GM06990 (cell line): ENCODE data around the gene TPMT.

Source experiments
- DNase-seq: peaks from one replicate; pipeline ENCODE4 v3.0.0-alpha.2; 2011; ENCODE audit not compliant: insufficient read length; ENCODE audit errors: extremely low read depth
- H3K27me3 ChIP-seq: replicated peaks from 2 replicates; pipeline ENCODE4 v1.6.0; 2011; ENCODE audit warnings: low read length; ENCODE audit not compliant: control insufficient read depth, insufficient read depth
- H3K36me3 ChIP-seq: 2 replicates; pipeline ENCODE4 v1.5.1; 2011; ENCODE audit warnings: low read length; ENCODE audit not compliant: control insufficient read depth, insufficient read depth
- H3K4me3 ChIP-seq: replicated peaks from 2 replicates; pipeline ENCODE4 v1.5.1; 2011; ENCODE audit warnings: low read depth, mild to moderate bottlenecking, control low read depth, low read length
- CTCF ChIP-seq: IDR thresholded peaks from 2 replicates; pipeline ENCODE4 v1.5.1; 2011; ENCODE audit warnings: low read length, control low read depth, mild to moderate bottlenecking, inconsistent platforms; ENCODE audit not compliant: insufficient read depth, poor library complexity, severe bottlenecking

Gene TPMT

DNA sequence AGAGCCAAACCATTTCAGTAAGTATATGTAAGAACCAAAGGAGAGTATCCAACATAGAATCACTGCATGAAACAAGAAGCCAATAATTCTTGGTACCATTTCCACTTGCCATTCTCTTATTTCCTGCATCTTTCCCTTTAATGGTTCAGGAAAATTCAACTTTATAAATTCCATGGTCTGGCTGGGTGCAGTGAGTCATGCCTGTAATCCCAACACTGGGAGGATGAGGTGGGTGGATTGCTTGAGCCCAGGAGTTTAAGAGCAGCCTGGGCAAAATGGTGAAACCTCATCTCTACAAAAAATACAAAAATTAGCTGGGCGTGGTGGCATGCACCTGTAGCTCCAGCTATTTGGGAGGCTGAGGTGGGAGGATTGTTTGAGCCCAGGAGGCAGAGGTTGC, 53.6 kb downstream of the TPMT start:
- Histone ChIP-seq H3K27me3 (no peaks in the 10 kb centered on the region), H3K4me3 (no peak overlapping the region), H3K36me3 (no peaks in the 10 kb centered on the region)
- no peak for DNase-seq
- no peak for TF ChIP-seq CTCF

DNA sequence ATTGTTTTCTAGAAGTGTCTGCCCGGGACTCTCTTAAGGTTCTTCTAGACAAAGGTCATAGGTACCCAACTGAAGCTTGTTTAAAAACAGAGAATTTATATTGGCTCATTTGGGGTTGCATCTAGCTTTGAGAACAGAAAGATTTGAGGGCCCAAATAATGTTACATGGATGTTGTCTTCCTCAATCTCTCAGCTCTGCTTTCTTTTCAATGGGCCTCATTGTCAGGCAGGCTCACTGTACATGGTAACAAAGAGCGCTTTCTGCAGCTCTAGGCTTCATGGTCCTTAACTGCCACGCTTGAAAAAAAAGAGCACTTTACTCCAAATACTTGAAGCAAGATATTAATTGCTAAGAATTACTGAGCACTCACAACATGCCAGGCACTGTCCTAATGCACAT, 54.6 kb downstream of the TPMT start:
- TF ChIP-seq CTCF = no peak
- no peaks in the 10 kb centered on the region for H3K27me3 ChIP-seq
- no peak overlapping the region for H3K4me3 ChIP-seq
- DNase-seq = no peak
- H3K36me3 ChIP-seq = no peaks in the 10 kb centered on the region

DNA sequence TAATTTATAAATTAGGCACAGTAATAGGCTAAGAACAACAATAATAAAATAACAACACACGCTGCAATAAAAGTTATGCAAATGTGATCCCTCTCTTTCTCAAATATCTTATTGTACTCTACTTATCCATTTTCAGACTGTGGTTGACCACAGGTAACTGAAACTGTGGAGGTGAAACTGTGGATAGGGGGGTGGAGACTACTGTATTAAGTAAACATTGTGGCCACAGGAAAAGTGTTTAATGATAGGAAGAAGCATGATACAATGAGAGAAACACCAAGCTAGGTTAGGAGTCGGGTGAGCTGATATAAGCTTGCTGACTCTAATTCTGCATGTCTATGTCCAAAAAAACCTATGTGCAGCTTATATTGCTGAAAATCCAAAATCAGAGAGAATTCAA, 55.4 kb downstream of the TPMT start:
- Histone ChIP-seq H3K27me3 (no peaks in the 10 kb centered on the region), H3K36me3 (no peaks in the 10 kb centered on the region), H3K4me3 (no peak overlapping the region)
- DNase-seq = no peak
- TF ChIP-seq CTCF = no peak

DNA sequence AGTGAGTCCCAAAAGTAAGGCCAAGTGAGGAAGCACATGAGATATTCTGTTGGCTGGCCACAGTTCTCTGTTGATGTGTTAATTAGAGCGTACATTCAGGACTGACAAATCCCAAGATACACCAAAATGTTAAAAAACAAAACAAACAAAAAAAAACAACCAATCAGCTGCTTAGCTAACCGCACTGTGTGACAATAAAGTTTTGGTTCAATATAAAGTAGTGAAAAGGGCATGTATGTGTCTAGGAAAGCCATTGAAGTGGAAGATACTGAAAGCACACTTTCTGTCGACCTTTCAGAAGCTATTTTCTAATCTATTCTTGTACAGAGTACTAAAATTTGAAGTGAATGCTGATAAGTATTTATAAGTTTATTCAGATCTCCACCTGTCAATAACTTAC, 58.5 kb downstream of the TPMT start:
- H3K27me3 ChIP-seq = no peaks in the 10 kb centered on the region; the same call in 1 of the 2 replicates
- no peak overlapping the region for H3K4me3 ChIP-seq
- DNase-seq = no peak
- no peak for TF ChIP-seq CTCF
- no peaks in the 10 kb centered on the region for H3K36me3 ChIP-seq

- TF ChIP-seq CTCF = no peak
- DNase-seq = no peak
- H3K4me3 ChIP-seq = no peak overlapping the region
- no peaks in the 10 kb centered on the region for H3K36me3 ChIP-seq
- no peaks in the 10 kb centered on the region; the same call in 1 of the 2 replicates for H3K27me3 ChIP-seq
These were observed 63.5 kb downstream of the TPMT start for GRCh38 chr6:18091382-18091781.

GRCh38 chr6:18090349-18090786, 64.5 kb downstream of the TPMT start:
- no peak for DNase-seq
- Histone ChIP-seq H3K4me3 (no peak overlapping the region), H3K36me3 (no peaks in the 10 kb centered on the region), H3K27me3 (no peaks in the 10 kb centered on the region; the same call in 1 of the 2 replicates)
- TF ChIP-seq CTCF = no peak
